GM18498 (cell line): ENCODE measurements around the gene CCNB2.

Experiments
- ATAC-seq: cut with Tn5 transposase; IDR thresholded peaks from one replicate; pipeline ENCODE4 v1.9.1; 2021; ENCODE audit warnings: mild to moderate bottlenecking, moderate library complexity; ENCODE audit not compliant: unreplicated experiment

CCNB2 gene

GRCh38 chr15:59165726-59166125 is 60.8 kb downstream of the CCNB2 start:
- ATAC-seq, result peak; percentile 55

- ATAC-seq, result peak; percentile 6
These were observed 61.2 kb downstream of the CCNB2 start for GRCh38 chr15:59166166-59166565.

- ATAC-seq, result no peak
These were observed 61.8 kb downstream of the CCNB2 start for GRCh38 chr15:59166601-59167265.

- ATAC-seq, result no peak
These were observed 63.6 kb downstream of the CCNB2 start for GRCh38 chr15:59168536-59168935.

- ATAC-seq, result no peak
These were observed 64.3 kb downstream of the CCNB2 start for GRCh38 chr15:59169251-59169708.

GRCh38 chr15:59170295-59171066 is 65.5 kb downstream of the CCNB2 start:
- ATAC-seq, result no peak

GRCh38 chr15:59171067-59171397 is 66.1 kb downstream of the CCNB2 start:
- ATAC-seq, result no peak

DNA sequence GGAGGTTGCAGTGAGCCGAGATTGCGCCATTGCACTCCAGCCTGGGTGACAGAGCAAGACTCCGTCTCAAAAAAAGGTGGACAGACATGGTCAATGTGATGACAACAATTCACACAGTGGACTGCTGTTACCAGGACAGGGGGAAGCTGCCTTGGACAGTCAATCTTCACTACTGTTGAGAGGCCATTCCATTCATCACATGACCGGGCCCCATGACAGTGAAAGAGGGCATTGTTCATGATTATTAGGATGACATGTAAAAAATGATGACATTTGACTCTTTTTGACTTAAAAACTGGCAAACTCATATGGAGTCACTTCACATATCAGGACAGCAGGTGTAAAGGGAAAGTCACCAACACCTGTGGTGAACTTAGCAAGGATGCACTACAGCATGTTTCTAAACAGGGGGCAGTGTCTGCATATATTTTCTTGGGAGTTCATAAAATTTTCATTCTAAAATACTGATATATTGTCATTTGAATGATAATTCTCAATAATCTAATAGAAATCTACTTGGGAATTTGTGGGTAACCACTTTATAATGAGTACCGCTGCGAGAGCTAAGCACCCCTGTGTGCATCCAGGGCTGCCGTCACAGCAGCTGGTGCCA is 67.4 kb downstream of the CCNB2 start:
- ATAC-seq, result no peak

- ATAC-seq, result no peak
These were observed 68.2 kb downstream of the CCNB2 start for GRCh38 chr15:59173194-59173593.

- no peak for ATAC-seq
These were observed 69.3 kb downstream of the CCNB2 start for GRCh38 chr15:59174151-59174834.
